Measurements from ENCODE around the gene KIF24.

KIF24 gene

GRCh38 chr9:34366365-34366764, 37.3 kb upstream of the KIF24 start:
- Histone ChIP-seq H3K79me2 (ENCODE audit: insufficient read depth, low read length) (no peaks in the 10 kb centered on the region), H3K36me3 (ENCODE audit: insufficient read depth, low read length) (peaks cover 22% of the 10 kb centered on the region), H3K27ac (ENCODE audit: low read depth, low read length, poor library complexity, severe bottlenecking) (no peak overlapping the region), H3K9ac (ENCODE audit: low read length) (no peak overlapping the region), H4K20me1 (ENCODE audit: insufficient read depth, low read length) (no peaks in the 10 kb centered on the region), H3K9me3 (ENCODE audit: low read length) (no peaks in the 10 kb centered on the region), H2AFZ (ENCODE audit: low read length) (no peak overlapping the region), H3K4me1 (ENCODE audit: insufficient read depth, low read length, severe bottlenecking) (no peaks in the 10 kb centered on the region), H3K4me3 (ENCODE audit: low read depth, low read length, poor library complexity, severe bottlenecking) (no peak overlapping the region), H3F3A (ENCODE audit: insufficient read depth, low read length) (no peaks in the 10 kb centered on the region), H3K9me2 (ENCODE audit: low read depth, low read length) (no peaks in the 10 kb centered on the region), H3K4me2 (ENCODE audit: low read length) (no peak overlapping the region), H3K27me3 (ENCODE audit: insufficient read depth, low read length) (no peaks in the 10 kb centered on the region)
- TF ChIP-seq, protein P1, sequence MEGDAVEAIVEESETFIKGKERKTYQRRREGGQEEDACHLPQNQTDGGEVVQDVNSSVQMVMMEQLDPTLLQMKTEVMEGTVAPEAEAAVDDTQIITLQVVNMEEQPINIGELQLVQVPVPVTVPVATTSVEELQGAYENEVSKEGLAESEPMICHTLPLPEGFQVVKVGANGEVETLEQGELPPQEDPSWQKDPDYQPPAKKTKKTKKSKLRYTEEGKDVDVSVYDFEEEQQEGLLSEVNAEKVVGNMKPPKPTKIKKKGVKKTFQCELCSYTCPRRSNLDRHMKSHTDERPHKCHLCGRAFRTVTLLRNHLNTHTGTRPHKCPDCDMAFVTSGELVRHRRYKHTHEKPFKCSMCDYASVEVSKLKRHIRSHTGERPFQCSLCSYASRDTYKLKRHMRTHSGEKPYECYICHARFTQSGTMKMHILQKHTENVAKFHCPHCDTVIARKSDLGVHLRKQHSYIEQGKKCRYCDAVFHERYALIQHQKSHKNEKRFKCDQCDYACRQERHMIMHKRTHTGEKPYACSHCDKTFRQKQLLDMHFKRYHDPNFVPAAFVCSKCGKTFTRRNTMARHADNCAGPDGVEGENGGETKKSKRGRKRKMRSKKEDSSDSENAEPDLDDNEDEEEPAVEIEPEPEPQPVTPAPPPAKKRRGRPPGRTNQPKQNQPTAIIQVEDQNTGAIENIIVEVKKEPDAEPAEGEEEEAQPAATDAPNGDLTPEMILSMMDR (IDR thresholded peaks at IDR 0.05; ENCODE audit: low read length) = no peak
- no peak for TF ChIP-seq EZH2 (IDR thresholded peaks at IDR 0.05; ENCODE audit: borderline replicate concordance, low read length)

DNA sequence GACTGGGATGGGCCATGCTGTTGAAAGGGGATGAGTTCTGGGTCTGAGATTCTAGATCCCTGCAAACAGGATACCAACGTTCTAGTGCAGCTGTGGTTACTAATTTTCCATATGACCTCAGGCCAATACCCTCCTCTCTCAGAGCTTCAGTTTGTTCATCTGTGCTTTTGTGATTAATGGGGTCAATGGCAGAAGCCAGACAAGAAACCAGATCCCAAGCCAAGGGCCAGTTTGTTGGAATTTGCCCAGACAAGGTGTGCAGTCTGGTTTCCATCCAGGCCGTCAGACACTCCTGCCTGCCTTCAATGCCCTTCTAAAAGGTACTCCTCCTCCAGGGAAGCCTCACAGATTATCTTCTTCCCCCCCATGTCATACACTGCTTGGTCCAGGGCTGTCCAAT, 36.2 kb upstream of the KIF24 start:
- Histone ChIP-seq H3K36me3 (ENCODE audit: insufficient read depth, low read length) (peaks cover 11% of the 10 kb centered on the region), H3K27ac (ENCODE audit: low read depth, low read length, poor library complexity, severe bottlenecking) (no peak overlapping the region), H3K9me3 (ENCODE audit: low read length) (no peaks in the 10 kb centered on the region), H4K20me1 (ENCODE audit: insufficient read depth, low read length) (no peaks in the 10 kb centered on the region), H3K4me2 (ENCODE audit: low read length) (no peak overlapping the region), H3K27me3 (ENCODE audit: insufficient read depth, low read length) (no peaks in the 10 kb centered on the region), H3K4me3 (ENCODE audit: low read depth, low read length, poor library complexity, severe bottlenecking) (no peak overlapping the region), H3K79me2 (ENCODE audit: insufficient read depth, low read length) (no peaks in the 10 kb centered on the region), H3K9ac (ENCODE audit: low read length) (no peak overlapping the region), H3K9me2 (ENCODE audit: low read depth, low read length) (no peaks in the 10 kb centered on the region), H3F3A (ENCODE audit: insufficient read depth, low read length) (no peaks in the 10 kb centered on the region), H3K4me1 (ENCODE audit: insufficient read depth, low read length, severe bottlenecking) (no peaks in the 10 kb centered on the region), H2AFZ (ENCODE audit: low read length) (no peak overlapping the region)
- TF ChIP-seq EZH2 (IDR thresholded peaks at IDR 0.05; ENCODE audit: borderline replicate concordance, low read length) = no peak
- TF ChIP-seq, protein P1 (IDR thresholded peaks at IDR 0.05; ENCODE audit: low read length) = no peak

DNA sequence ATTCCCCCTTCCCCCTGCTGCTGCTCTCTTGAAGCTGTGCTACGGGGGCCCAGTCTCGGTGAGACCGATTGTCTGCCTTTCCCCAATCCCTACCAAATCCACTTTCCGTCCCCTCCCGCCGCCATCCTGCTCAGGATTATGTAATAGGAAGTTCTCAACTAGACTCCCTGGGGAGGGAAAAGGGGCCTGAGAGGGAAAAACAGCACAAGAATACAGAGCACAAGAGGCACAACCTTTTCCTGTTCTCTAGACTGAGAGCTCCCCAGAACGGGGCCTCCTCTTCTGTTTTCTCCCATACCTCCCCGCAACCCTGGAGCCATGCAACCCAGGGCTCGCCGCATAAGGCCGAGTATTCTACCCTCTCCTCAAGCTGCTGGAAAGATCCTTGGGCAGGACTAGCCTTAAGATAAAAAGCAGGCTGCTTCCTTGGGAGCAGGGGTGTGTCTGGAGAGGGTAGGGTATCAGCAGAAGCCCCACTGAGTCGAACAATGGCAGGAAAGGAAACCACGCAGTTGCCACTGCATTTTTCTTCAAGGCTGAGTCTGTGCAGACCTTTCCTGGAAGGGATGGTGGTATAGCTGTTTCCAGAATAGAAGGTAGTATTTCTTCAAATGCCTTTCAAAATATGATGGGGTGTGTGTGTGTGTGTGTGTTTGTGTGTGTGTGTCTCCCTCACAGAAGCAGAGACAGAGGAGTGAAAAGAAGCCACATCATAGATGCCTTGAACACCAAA, 34.7 kb upstream of the KIF24 start:
- H3K4me1 ChIP-seq (ENCODE audit: insufficient read depth, low read length, severe bottlenecking) = no peaks in the 10 kb centered on the region
- no peak for TF ChIP-seq EZH2 (IDR thresholded peaks at IDR 0.05; ENCODE audit: borderline replicate concordance, low read length)
- TF ChIP-seq, protein P1 (IDR thresholded peaks at IDR 0.05; ENCODE audit: low read length) = no peak
- no peak overlapping the region for H3K4me3 ChIP-seq (ENCODE audit: low read depth, low read length, poor library complexity, severe bottlenecking)
- H3K9me3 ChIP-seq (ENCODE audit: low read length) = no peaks in the 10 kb centered on the region
- H2AFZ ChIP-seq (ENCODE audit: low read length) = no peak overlapping the region
- no peak overlapping the region for H3K27ac ChIP-seq (ENCODE audit: low read depth, low read length, poor library complexity, severe bottlenecking)
- no peak overlapping the region for H3K4me2 ChIP-seq (ENCODE audit: low read length)
- no peaks in the 10 kb centered on the region for H4K20me1 ChIP-seq (ENCODE audit: insufficient read depth, low read length)
- H3K27me3 ChIP-seq (ENCODE audit: insufficient read depth, low read length) = no peaks in the 10 kb centered on the region
- H3K36me3 ChIP-seq (ENCODE audit: insufficient read depth, low read length) = peaks cover 4% of the 10 kb centered on the region
- H3F3A ChIP-seq (ENCODE audit: insufficient read depth, low read length) = no peaks in the 10 kb centered on the region
- H3K79me2 ChIP-seq (ENCODE audit: insufficient read depth, low read length) = no peaks in the 10 kb centered on the region
- H3K9ac ChIP-seq (ENCODE audit: low read length) = no peak overlapping the region
- no peaks in the 10 kb centered on the region for H3K9me2 ChIP-seq (ENCODE audit: low read depth, low read length)

Data from OCI-LY1 (cell line).